Measurements from ENCODE around the gene TRIO.

TRIO gene

DNA sequence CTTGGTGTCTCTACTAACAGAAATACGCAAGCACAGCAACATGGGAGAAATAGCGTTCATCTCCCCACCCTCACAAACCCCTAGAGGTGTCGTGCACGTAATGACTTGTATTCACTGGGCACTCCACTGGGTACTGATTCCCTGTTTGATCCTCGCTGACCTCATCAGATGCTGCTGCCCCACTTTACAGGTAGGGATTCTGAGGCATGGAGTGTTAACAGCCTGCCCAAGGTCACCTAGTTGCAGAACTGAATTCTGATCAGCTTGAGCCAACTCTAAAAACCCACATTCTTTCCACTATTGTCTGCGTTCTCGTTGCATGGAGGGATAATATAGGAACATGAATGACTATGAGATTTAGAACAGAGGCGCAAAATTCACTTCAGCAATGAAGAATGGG, 96.3 kb downstream of the TRIO start:
- no peaks in the 10 kb centered on the region for H3K4me1 ChIP-seq (ENCODE audit: control insufficient read depth in 1 of 2, insufficient read depth in 2 of 2, low read length in 2 of 2)
- H3K36me3 ChIP-seq (ENCODE audit: control insufficient read depth in 1 of 2, insufficient read depth in 2 of 2, low read length in 2 of 2): no peaks in the 10 kb centered on the region
- no peaks in the 10 kb centered on the region for H3K9me3 ChIP-seq (ENCODE audit: control insufficient read depth in 1 of 2, low read length in 2 of 2)
- no peak overlapping the region for H3K27ac ChIP-seq (ENCODE audit: low read depth, low read length)
- H3K9ac ChIP-seq (ENCODE audit: low read depth in 1 of 2, low read length in 2 of 2): no peak overlapping the region
- H3K27me3 ChIP-seq (ENCODE audit: control insufficient read depth in 1 of 2, insufficient read depth in 2 of 2, low read length in 2 of 2): no peaks in the 10 kb centered on the region
- H3K4me3 ChIP-seq (ENCODE audit: low read depth in 1 of 2, low read length in 2 of 2): no peak overlapping the region

DNA sequence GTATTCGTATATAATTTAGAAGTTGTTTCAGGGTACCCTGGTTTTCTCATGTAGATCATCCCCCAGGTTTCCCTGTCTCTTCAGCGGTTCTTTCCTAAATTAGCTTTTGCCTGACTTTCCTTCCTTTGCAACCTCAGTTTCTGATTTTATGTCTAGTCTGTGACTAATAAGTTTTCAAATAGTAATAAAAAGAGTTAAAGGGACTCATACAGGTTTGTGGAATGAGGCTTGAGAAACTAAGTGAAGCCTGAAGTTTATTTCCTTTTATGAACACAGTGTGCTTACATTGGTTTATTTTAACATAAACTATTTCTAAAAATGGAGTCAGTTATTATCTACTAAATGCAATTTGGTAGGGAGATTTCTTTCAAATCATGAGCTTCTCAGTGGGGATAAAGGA, 96.8 kb downstream of the TRIO start:
- no peaks in the 10 kb centered on the region for H3K9me3 ChIP-seq (ENCODE audit: control insufficient read depth in 1 of 2, low read length in 2 of 2)
- no peak overlapping the region for H3K9ac ChIP-seq (ENCODE audit: low read depth in 1 of 2, low read length in 2 of 2)
- no peaks in the 10 kb centered on the region for H3K4me1 ChIP-seq (ENCODE audit: control insufficient read depth in 1 of 2, insufficient read depth in 2 of 2, low read length in 2 of 2)
- no peak overlapping the region for H3K4me3 ChIP-seq (ENCODE audit: low read depth in 1 of 2, low read length in 2 of 2)
- H3K27me3 ChIP-seq (ENCODE audit: control insufficient read depth in 1 of 2, insufficient read depth in 2 of 2, low read length in 2 of 2): no peaks in the 10 kb centered on the region
- H3K27ac ChIP-seq (ENCODE audit: low read depth, low read length): no peak overlapping the region
- no peaks in the 10 kb centered on the region for H3K36me3 ChIP-seq (ENCODE audit: control insufficient read depth in 1 of 2, insufficient read depth in 2 of 2, low read length in 2 of 2)

DNA sequence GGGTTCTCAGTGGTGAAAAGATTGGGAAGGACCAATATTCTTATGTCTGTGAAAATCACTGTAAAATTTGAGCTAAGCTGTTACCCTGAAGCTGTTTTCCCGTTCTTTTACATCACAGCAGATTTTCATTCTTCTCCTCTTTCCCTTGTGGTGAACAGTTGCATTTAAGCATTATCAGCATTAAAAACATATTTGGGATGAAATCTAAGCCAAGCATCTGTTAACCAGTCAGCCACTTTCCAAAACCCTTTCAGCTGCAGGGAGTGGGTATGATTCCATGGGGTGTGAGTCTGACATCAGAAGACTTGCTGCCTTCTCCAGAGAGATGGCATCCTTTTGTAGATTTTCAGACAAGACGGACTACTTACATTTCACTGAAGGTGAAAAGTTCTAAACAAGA, 97.2 kb downstream of the TRIO start:
- peaks cover 0 to under 1% of the 10 kb centered on the region in 2 donors for H3K4me1 ChIP-seq (ENCODE audit: control insufficient read depth in 1 of 2, insufficient read depth in 2 of 2, low read length in 2 of 2)
- no peaks in the 10 kb centered on the region for H3K27me3 ChIP-seq (ENCODE audit: control insufficient read depth in 1 of 2, insufficient read depth in 2 of 2, low read length in 2 of 2)
- H3K36me3 ChIP-seq (ENCODE audit: control insufficient read depth in 1 of 2, insufficient read depth in 2 of 2, low read length in 2 of 2): no peaks in the 10 kb centered on the region
- H3K27ac ChIP-seq (ENCODE audit: low read depth, low read length): no peak overlapping the region
- no peaks in the 10 kb centered on the region for H3K9me3 ChIP-seq (ENCODE audit: control insufficient read depth in 1 of 2, low read length in 2 of 2)
- no peak overlapping the region for H3K4me3 ChIP-seq (ENCODE audit: low read depth in 1 of 2, low read length in 2 of 2)
- H3K9ac ChIP-seq (ENCODE audit: low read depth in 1 of 2, low read length in 2 of 2): no peak overlapping the region

DNA sequence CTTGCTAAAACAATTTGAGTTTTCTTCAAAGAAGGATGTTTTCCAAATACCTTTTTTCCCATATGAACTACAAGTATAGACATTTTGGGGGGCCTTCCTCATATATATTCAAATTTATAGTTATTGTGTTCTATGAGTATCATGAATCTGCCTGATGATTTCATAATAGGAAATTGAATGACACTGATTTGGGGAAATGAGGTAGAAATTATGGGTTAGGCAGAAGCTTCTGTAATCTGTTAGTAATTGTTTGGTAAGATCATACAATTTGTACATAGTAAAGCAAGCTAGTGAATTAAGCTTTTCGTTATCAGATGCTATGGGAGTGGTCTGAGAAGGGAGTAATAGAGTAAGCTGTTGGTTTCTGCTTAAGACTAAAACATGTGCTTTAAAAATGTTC, 98.0 kb downstream of the TRIO start:
- H3K27me3 ChIP-seq (ENCODE audit: control insufficient read depth in 1 of 2, insufficient read depth in 2 of 2, low read length in 2 of 2): no peaks in the 10 kb centered on the region
- no peak overlapping the region for H3K27ac ChIP-seq (ENCODE audit: low read depth, low read length)
- no peaks in the 10 kb centered on the region for H3K9me3 ChIP-seq (ENCODE audit: control insufficient read depth in 1 of 2, low read length in 2 of 2)
- H3K9ac ChIP-seq (ENCODE audit: low read depth in 1 of 2, low read length in 2 of 2): no peak overlapping the region
- H3K36me3 ChIP-seq (ENCODE audit: control insufficient read depth in 1 of 2, insufficient read depth in 2 of 2, low read length in 2 of 2): no peaks in the 10 kb centered on the region
- H3K4me3 ChIP-seq (ENCODE audit: low read depth in 1 of 2, low read length in 2 of 2): no peak overlapping the region
- H3K4me1 ChIP-seq (ENCODE audit: control insufficient read depth in 1 of 2, insufficient read depth in 2 of 2, low read length in 2 of 2): peaks cover 0 to 3% of the 10 kb centered on the region in 2 donors

DNA sequence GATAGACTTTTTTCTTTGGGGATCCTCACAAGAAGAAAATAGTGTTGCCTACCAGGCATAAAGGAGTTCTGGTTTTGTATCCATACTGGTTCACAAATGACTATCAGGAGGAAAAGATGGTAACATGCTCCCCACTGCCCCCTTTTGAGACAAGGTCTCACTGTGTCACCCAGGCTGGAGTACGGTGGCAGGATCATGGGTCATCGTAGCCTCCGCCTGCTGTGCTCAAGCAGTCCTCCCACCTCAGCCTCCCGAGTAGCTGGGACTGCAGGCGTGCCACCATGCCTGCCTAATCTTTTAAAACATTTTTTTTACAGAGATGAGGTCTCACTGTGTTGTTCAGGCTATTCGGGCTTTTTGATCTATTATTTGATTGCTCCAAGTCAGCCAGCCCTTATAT, 99.3 kb downstream of the TRIO start:
- Histone ChIP-seq H3K9ac (ENCODE audit: low read depth in 1 of 2, low read length in 2 of 2) (no peak overlapping the region), H3K4me3 (ENCODE audit: low read depth in 1 of 2, low read length in 2 of 2) (no peak overlapping the region), H3K27ac (ENCODE audit: low read depth, low read length) (no peak overlapping the region), H3K4me1 (ENCODE audit: control insufficient read depth in 1 of 2, insufficient read depth in 2 of 2, low read length in 2 of 2) (peaks cover 0 to 3% of the 10 kb centered on the region in 2 donors), H3K27me3 (ENCODE audit: control insufficient read depth in 1 of 2, insufficient read depth in 2 of 2, low read length in 2 of 2) (no peaks in the 10 kb centered on the region), H3K36me3 (ENCODE audit: control insufficient read depth in 1 of 2, insufficient read depth in 2 of 2, low read length in 2 of 2) (no peaks in the 10 kb centered on the region), H3K9me3 (ENCODE audit: control insufficient read depth in 1 of 2, low read length in 2 of 2) (no peaks in the 10 kb centered on the region)

DNA sequence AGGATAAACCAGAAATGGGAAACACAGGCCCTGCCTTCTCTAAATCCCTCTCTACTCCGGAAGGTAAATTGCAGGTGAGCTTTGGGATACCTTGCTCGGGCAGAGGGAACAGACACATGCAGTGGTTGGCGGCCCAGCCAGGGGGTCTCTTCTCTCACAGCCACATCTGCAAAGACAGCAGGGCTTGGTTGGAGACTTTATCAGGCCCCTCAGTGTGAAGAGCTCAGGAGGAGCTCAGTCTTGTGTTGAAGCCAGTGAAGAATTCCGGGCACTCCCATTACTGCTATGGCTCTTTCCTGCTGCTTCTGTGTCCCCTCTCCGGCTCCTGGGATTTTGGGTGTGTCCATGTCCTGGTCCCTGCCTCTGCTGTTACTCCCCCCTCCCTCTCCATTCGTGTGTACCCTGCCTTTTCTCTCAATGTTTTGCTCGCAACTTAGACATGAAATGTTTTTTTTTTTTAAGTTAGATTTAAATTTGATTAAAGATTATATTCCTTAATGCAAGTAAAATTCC, 99.8 kb downstream of the TRIO start:
- Histone ChIP-seq H3K9ac (ENCODE audit: low read depth in 1 of 2, low read length in 2 of 2) (no peak overlapping the region), H3K36me3 (ENCODE audit: control insufficient read depth in 1 of 2, insufficient read depth in 2 of 2, low read length in 2 of 2) (no peaks in the 10 kb centered on the region), H3K27ac (ENCODE audit: low read depth, low read length) (no peak overlapping the region), H3K4me3 (ENCODE audit: low read depth in 1 of 2, low read length in 2 of 2) (no peak overlapping the region), H3K9me3 (ENCODE audit: control insufficient read depth in 1 of 2, low read length in 2 of 2) (no peaks in the 10 kb centered on the region), H3K27me3 (ENCODE audit: control insufficient read depth in 1 of 2, insufficient read depth in 2 of 2, low read length in 2 of 2) (no peaks in the 10 kb centered on the region), H3K4me1 (ENCODE audit: control insufficient read depth in 1 of 2, insufficient read depth in 2 of 2, low read length in 2 of 2) (peaks cover 0 to 3% of the 10 kb centered on the region in 2 donors)

DNA sequence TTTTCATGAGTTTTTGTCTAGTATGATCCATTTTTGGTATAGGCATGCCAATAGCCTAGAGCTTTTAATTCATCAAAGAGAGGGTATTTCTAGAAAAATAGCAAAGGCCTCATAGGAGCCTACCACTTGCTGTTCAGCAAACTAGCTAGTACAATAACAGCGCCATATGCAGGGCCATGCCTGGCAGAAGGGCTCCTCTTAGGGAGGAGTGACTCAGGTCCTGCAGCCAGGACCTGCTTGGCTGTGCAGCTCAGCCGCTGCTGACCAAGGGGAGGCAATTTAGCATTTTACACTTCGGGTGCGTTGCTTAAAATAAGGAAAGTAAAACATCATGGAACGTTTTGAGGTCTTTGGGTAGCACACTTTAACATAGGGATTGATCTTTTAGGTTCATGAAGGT, 100.6 kb downstream of the TRIO start:
- no peaks in the 10 kb centered on the region for H3K9me3 ChIP-seq (ENCODE audit: control insufficient read depth in 1 of 2, low read length in 2 of 2)
- no peak overlapping the region for H3K4me3 ChIP-seq (ENCODE audit: low read depth in 1 of 2, low read length in 2 of 2)
- H3K36me3 ChIP-seq (ENCODE audit: control insufficient read depth in 1 of 2, insufficient read depth in 2 of 2, low read length in 2 of 2): no peaks in the 10 kb centered on the region
- H3K4me1 ChIP-seq (ENCODE audit: control insufficient read depth in 1 of 2, insufficient read depth in 2 of 2, low read length in 2 of 2): peaks cover 0 to 3% of the 10 kb centered on the region in 2 donors
- no peaks in the 10 kb centered on the region for H3K27me3 ChIP-seq (ENCODE audit: control insufficient read depth in 1 of 2, insufficient read depth in 2 of 2, low read length in 2 of 2)
- no peak overlapping the region for H3K27ac ChIP-seq (ENCODE audit: low read depth, low read length)
- no peak overlapping the region for H3K9ac ChIP-seq (ENCODE audit: low read depth in 1 of 2, low read length in 2 of 2)

DNA sequence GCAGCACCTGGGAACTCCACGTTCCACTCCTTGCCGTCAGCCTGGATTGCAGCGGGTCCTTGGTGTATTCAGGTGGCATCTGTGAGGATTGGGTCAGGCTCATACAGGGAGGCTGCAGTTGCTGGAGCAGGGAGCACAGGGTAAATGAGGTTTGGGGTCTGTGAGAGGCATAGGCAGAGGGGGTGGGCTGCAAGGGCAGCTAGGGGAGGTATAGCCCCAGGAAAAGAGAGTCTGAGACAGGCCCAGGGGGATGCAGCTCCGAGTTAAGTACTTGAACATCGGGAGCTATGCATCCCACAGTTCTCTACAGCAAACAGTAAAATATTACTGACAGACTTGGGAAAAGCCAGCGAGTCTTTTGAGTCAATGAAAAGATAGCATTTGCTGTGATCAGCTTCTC, 101.6 kb downstream of the TRIO start:
- Histone ChIP-seq H3K27me3 (ENCODE audit: control insufficient read depth in 1 of 2, insufficient read depth in 2 of 2, low read length in 2 of 2) (no peaks in the 10 kb centered on the region), H3K9me3 (ENCODE audit: control insufficient read depth in 1 of 2, low read length in 2 of 2) (no peaks in the 10 kb centered on the region), H3K4me3 (ENCODE audit: low read depth in 1 of 2, low read length in 2 of 2) (no peak overlapping the region), H3K9ac (ENCODE audit: low read depth in 1 of 2, low read length in 2 of 2) (no peak overlapping the region), H3K27ac (ENCODE audit: low read depth, low read length) (no peak overlapping the region), H3K4me1 (ENCODE audit: control insufficient read depth in 1 of 2, insufficient read depth in 2 of 2, low read length in 2 of 2) (peaks cover 7% of the 10 kb centered on the region in 2 donors), H3K36me3 (ENCODE audit: control insufficient read depth in 1 of 2, insufficient read depth in 2 of 2, low read length in 2 of 2) (no peaks in the 10 kb centered on the region)

DNA sequence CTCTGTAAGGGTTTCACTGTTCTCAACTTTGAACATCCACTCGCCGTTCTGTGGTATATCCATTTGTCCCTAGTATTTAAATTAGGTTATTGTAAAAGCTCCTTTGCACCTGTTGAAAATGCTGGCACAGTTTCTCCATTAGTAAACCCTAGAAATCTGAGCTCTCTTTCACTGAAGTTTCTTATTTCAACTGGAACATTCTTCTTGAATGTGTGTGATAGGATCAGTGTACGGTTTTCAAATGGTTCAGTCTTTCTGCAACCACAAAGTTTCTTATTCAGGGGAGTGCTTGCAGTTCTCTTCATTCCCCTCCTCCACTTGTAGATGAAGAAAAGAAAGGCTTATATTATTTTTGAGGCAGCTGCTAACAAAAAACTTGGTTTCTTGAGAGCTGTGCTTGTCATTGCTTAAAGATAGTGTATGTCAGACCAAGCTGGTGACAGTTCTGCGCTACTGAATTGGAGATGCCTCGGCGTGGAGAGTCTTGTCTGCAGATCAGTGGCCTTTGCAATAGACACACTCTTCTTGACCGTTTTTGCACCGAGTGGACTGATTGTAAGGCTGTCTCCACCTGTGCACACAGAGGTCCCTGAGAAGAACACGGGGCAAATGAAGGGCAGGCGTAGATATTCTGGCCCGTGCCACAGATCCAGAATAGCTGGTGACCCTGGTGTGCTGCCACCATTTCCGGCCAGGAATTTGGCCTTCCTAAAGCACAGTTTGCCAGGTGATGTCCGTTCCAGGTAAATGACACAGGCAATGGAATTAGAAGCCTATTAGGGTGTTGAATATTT, 102.2 kb downstream of the TRIO start:
- H3K27ac ChIP-seq (ENCODE audit: low read depth, low read length): no peak overlapping the region
- H3K4me3 ChIP-seq (ENCODE audit: low read depth in 1 of 2, low read length in 2 of 2): no peak overlapping the region
- H3K9me3 ChIP-seq (ENCODE audit: control insufficient read depth in 1 of 2, low read length in 2 of 2): no peaks in the 10 kb centered on the region
- H3K9ac ChIP-seq (ENCODE audit: low read depth in 1 of 2, low read length in 2 of 2): no peak overlapping the region
- H3K36me3 ChIP-seq (ENCODE audit: control insufficient read depth in 1 of 2, insufficient read depth in 2 of 2, low read length in 2 of 2): no peaks in the 10 kb centered on the region
- H3K4me1 ChIP-seq (ENCODE audit: control insufficient read depth in 1 of 2, insufficient read depth in 2 of 2, low read length in 2 of 2): peaks cover 13% of the 10 kb centered on the region in 2 donors
- no peaks in the 10 kb centered on the region for H3K27me3 ChIP-seq (ENCODE audit: control insufficient read depth in 1 of 2, insufficient read depth in 2 of 2, low read length in 2 of 2)

DNA sequence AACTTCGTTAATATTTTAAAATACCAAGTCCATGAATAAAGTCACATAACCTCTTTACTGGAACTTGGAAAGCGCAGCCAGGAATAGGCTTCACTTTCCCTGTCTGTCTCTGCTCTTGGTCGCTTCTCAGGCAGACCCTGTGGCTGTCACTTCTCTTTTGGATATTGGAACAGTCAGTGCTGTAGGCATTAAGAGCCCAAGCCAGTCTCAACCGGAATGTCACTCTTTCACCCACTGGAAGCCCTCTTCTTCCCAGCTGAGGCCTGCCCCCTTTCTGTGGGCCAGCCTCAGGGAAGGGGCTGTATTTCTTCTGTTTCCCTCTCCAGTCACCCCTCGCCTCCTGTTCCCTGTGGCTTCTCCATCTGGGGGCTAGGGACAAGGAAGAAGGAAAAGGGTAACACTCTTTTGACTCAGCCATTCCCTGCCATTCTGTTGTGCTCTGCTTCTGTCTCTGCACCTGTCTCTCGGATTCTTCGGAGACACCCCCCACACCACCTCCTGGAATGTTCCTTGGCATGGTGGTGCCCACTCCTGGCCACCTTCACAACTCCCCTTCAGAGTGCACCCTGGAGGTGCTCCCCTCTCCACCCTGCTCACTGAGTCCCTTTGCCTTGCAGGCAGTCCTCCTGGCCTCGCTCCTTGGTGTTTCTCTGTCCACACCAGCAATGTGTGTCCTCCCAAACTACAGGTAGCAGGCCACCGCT, 103.4 kb downstream of the TRIO start:
- Histone ChIP-seq H3K27me3 (ENCODE audit: control insufficient read depth in 1 of 2, insufficient read depth in 2 of 2, low read length in 2 of 2) (no peaks in the 10 kb centered on the region), H3K9ac (ENCODE audit: low read depth in 1 of 2, low read length in 2 of 2) (no peak overlapping the region), H3K27ac (ENCODE audit: low read depth, low read length) (no peak overlapping the region), H3K36me3 (ENCODE audit: control insufficient read depth in 1 of 2, insufficient read depth in 2 of 2, low read length in 2 of 2) (no peaks in the 10 kb centered on the region), H3K9me3 (ENCODE audit: control insufficient read depth in 1 of 2, low read length in 2 of 2) (no peaks in the 10 kb centered on the region), H3K4me3 (ENCODE audit: low read depth in 1 of 2, low read length in 2 of 2) (no peak overlapping the region), H3K4me1 (ENCODE audit: control insufficient read depth in 1 of 2, insufficient read depth in 2 of 2, low read length in 2 of 2) (peaks cover 14 to 21% of the 10 kb centered on the region in 2 donors)

Data from duodenal mucosa (tissue), 2 donors.